ENCODE results near the gene APH1B.

The APH1B gene

DNA sequence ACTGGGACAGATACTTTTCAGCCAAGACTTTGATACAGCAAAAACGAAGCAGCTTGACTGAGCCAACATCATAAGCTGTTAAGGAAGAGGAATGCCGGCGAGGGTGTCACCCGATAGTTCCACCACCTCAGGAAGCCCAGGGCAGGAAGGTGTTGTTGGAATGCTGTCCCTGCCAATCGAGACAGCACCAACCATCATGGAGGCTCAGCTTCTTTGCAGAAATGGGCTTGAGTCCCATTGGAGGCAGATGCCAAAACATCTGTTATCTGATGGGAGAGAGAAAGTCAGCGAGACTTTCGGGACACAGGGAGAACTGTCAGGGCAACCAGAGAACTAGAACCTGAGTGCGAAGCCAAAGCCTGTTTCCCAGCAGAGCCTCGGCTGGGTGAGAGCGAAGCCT is 53.5 kb downstream of the APH1B start:
- no peak overlapping the region for H3K4me3 ChIP-seq (ENCODE audit: low read depth, low read length)
- in situ Hi-C loops (cut with HindIII; ENCODE audit: low sequenced_read_pairs): no loop called here
- no peak for DNase-seq (ENCODE audit: low read depth)
- TF ChIP-seq, protein P1, sequence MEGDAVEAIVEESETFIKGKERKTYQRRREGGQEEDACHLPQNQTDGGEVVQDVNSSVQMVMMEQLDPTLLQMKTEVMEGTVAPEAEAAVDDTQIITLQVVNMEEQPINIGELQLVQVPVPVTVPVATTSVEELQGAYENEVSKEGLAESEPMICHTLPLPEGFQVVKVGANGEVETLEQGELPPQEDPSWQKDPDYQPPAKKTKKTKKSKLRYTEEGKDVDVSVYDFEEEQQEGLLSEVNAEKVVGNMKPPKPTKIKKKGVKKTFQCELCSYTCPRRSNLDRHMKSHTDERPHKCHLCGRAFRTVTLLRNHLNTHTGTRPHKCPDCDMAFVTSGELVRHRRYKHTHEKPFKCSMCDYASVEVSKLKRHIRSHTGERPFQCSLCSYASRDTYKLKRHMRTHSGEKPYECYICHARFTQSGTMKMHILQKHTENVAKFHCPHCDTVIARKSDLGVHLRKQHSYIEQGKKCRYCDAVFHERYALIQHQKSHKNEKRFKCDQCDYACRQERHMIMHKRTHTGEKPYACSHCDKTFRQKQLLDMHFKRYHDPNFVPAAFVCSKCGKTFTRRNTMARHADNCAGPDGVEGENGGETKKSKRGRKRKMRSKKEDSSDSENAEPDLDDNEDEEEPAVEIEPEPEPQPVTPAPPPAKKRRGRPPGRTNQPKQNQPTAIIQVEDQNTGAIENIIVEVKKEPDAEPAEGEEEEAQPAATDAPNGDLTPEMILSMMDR (IDR thresholded peaks at IDR 0.05; ENCODE audit: low read depth, low read length, missing control alignments): no peak

DNA sequence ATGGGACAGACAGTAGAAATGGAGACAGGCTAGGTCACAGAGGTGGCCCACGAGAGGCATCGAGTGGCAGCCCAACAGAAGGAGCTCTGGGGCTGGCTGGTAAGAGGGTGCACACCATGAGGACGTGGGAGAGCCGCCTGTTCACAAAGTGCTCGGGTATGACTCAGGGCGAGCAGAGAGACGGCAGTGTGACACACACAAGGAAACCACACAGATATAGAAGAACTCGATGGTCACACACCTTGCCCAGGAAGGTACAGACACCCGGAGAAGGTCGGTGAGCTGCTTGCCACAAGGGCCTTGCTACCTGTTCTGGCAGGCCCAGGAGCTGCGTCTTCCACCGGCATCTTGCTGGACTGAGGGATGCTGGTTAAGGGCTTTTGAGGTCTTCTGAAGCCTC is 54.1 kb downstream of the APH1B start:
- no peak for DNase-seq (ENCODE audit: low read depth)
- no peak overlapping the region for H3K4me3 ChIP-seq (ENCODE audit: low read depth, low read length)
- TF ChIP-seq, protein P1 (IDR thresholded peaks at IDR 0.05; ENCODE audit: low read depth, low read length, missing control alignments): no peak
- in situ Hi-C loops (cut with HindIII; ENCODE audit: low sequenced_read_pairs): no loop called here

DNA sequence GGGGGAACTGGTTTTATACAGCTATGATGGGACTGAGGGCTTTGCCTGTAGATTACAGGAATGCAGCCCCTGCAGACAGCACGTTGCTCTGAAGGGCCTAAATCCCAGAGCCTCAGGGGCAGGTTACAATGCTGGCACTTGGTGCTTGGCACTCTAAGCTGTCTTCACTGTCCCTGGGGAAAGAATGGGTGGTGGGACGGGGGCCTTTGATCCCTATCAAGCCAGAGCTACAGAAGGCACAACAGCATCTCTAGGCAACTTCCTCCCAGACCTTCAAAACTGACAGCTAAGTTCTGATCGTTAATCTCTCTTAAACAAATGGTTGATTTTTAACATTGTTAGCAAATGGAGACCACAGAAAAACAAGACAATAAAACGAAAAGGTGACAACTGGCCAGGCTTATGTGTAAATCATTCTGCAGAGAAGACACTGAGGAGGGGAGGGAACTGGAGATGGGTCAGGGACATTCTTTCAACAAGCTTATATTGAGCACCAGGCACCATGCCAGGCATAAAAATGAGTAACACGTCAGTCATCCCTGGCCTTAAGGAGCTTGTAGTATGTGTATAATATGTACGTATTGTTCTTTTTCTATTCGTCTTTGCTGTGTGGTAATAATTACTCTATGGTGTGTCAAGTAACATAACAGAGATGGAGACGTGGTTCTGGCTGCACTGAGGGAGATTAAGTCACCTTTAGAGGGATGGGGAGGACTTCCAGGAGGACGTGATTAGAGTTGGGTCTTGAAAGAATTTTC is 55.1 kb downstream of the APH1B start:
- DNase-seq (ENCODE audit: low read depth): peak; percentile 37
- in situ Hi-C loops (cut with HindIII; ENCODE audit: low sequenced_read_pairs): no loop called here
- no peak overlapping the region for H3K4me3 ChIP-seq (ENCODE audit: low read depth, low read length)
- TF ChIP-seq, protein P1 (IDR thresholded peaks at IDR 0.05; ENCODE audit: low read depth, low read length, missing control alignments): no peak

DNA sequence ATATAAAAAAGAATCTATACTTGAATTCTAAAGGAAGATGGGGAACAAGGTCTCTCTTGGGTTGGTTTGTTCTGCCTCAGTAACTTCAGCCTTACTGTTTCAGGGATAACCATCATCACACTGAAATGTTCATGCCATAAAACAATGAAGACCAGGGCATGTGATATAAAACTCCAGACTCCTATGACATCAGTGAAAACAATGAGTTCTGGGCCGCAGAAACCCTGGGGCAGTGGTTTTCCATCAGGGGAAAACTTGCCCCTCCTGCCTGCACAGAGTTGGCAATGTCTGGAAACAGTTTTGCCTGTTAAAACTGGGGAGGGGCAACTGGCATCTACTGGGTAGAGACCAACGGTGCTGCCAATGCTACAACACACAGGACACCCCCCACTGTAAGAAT is 57.4 kb downstream of the APH1B start:
- in situ Hi-C loops (cut with HindIII; ENCODE audit: low sequenced_read_pairs): loop anchor here (5.0 kb wide), 1 partner anchor 43 kb away; no protein-coding TSS in a partner anchor
- TF ChIP-seq, protein P1 (IDR thresholded peaks at IDR 0.05; ENCODE audit: low read depth, low read length, missing control alignments): no peak
- no peak overlapping the region for H3K4me3 ChIP-seq (ENCODE audit: low read depth, low read length)
- DNase-seq (ENCODE audit: low read depth): no peak

DNA sequence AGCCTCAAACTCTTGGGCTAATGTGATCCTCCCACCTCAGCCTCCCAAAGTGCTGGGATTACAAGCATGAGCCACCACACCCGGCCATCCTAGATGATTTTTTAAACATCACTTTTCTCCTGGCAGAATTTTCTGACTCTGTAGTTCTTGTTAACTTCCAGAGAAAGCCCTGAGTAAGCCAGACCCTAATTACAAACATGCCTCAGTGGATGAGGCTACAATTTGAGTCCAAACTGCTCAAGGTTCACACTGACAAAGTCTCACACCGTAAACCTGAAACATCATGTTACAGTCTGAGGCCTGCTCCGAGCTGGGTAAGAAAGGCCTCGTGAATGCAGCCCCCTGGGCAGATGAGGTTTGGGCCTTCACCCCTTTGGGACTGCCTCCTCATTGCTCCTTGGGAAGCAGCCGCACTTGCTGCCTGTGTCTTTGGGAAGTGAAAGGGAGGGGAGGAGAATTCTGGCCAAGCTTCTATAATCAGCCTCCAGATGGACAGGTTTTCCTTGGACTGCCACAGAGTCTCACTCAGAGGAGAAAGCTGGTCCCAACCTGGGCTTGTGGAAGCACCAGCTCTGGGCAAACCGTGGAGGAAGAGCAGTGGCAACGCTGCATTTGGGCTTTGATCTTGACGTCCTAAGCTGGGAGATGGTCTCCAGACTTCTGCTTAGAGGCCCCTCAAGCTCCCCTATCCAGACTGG is 58.3 kb downstream of the APH1B start:
- DNase-seq (ENCODE audit: low read depth): no peak
- no peak overlapping the region for H3K4me3 ChIP-seq (ENCODE audit: low read depth, low read length)
- in situ Hi-C loops (cut with HindIII; ENCODE audit: low sequenced_read_pairs): loop anchor here (5.0 kb wide), 1 partner anchor 43 kb away; no protein-coding TSS in a partner anchor
- TF ChIP-seq, protein P1 (IDR thresholded peaks at IDR 0.05; ENCODE audit: low read depth, low read length, missing control alignments): no peak

DNA sequence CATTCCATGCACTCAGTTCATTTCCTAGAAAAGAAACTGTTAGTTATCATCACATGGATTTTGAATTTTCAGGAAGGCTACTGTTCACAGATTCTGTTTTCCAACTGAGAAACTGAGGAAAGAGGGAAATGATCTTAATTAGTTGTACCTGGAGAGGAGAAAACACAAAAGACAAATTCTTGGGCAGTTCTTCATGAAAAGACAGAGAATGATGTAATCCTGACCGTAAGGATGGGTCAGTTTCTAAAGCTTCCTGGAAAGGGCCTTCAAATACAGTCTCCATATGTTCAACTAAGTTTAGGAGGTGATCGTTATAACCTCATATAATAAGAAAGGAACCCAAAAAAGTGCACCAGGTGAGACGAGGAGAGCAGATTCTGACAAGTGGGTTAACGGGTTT is 59.6 kb downstream of the APH1B start:
- TF ChIP-seq, protein P1 (IDR thresholded peaks at IDR 0.05; ENCODE audit: low read depth, low read length, missing control alignments): no peak
- H3K4me3 ChIP-seq (ENCODE audit: low read depth, low read length): no peak overlapping the region
- DNase-seq (ENCODE audit: low read depth): no peak
- in situ Hi-C loops (cut with HindIII; ENCODE audit: low sequenced_read_pairs): loop anchor here (5.0 kb wide), 1 partner anchor 45 kb away; no protein-coding TSS in a partner anchor
